Left ventricle myocardium inferior (tissue), 1 donor: ENCODE data around the gene WDR90. TPM values are rescaled to one million over a fixed set of nuclear protein-coding genes. Genes with fewer than 3 reads are reported as not detected.

Experiments used
- DNase-seq: peaks from one replicate; pipeline ENCODE4 v3.0.0-alpha.2; 2020
- H3K27ac ChIP-seq: fragments of 200-600 bp; replicated peaks from 2 replicates; pipeline ENCODE4 v1.8.0; 2021
- H3K27me3 ChIP-seq: fragments of 200-600 bp; 2 replicates; pipeline ENCODE4 v1.8.0; 2021; ENCODE audit warnings: low read depth
- H3K36me3 ChIP-seq: fragments of 200-600 bp; 2 replicates; pipeline ENCODE4 v1.8.0; 2021
- H3K4me1 ChIP-seq: fragments of 200-600 bp; 2 replicates; pipeline ENCODE4 v1.8.0; 2021
- H3K4me3 ChIP-seq: fragments of 200-600 bp; 2 replicates; pipeline ENCODE4 v1.8.0; 2021; ENCODE audit warnings: mild to moderate bottlenecking, moderate library complexity
- H3K9me3 ChIP-seq: fragments of 200-600 bp; replicated peaks from 2 replicates; pipeline ENCODE4 v1.8.0; 2021
- CTCF ChIP-seq: fragments of 200-600 bp; IDR thresholded peaks from 2 replicates; pipeline ENCODE4 v1.8.0; 2021; ENCODE audit warnings: antibody characterized with exemption, mild to moderate bottlenecking, borderline replicate concordance
- intact Hi-C: fragments of 100-400 bp; cut with micrococcal nuclease; formaldehyde crosslinking; loops from one replicate; pipeline ENCODE4 v1.11.0; 2022
- total RNA-seq: library from RNA; stranded (reverse); fragmentation: NEBNext Ultra II Directional; extraction: Animal tissue kit (Norgen Biotek cat#: 25700); gene quantifications from one replicate; pipeline ENCODE4 v1.2.1, GENCODE V29; 2021
- donor health status: DM: no; HTN: yes; CAD: no; lungs with severe emphysema.

WDR90 gene
- total RNA-seq, 1 donor from 2014 or later, result 9.2 TPM

GRCh38 chr16:634996-635395 is 14.2 kb upstream of the WDR90 start:
- no peak for DNase-seq
- Histone ChIP-seq H3K4me3 (peak overlapping the region; percentile 91), H3K36me3 (peaks cover 22% of the 10 kb centered on the region), H3K4me1 (peaks cover 50% of the 10 kb centered on the region), H3K27me3 (no peaks in the 10 kb centered on the region), H3K9me3 (no peaks in the 10 kb centered on the region), H3K27ac (no peak overlapping the region)
- intact Hi-C loops, result no loop called here
- TF ChIP-seq CTCF, result no peak

- intact Hi-C loops, result no loop called here
Observed at GRCh38 chr16:635573-636205, 13.5 kb upstream of the WDR90 start.

GRCh38 chr16:636206-637080 is 12.7 kb upstream of the WDR90 start, which contains the start of gene METTL26:
Gene METTL26 (minus strand): TSS chr16:636305. CDS start chr16:636290, 15 bp downstream.
- intact Hi-C loops, result no loop called here
- peak within 1 kb of the TSS; percentile 99 for H3K27ac ChIP-seq
- no peaks in the 10 kb centered on the region for H3K27me3 ChIP-seq
- H3K9me3 ChIP-seq, result no peaks in the 10 kb centered on the region
- DNase-seq, result peak; percentile 97
- peaks cover 38% of the 10 kb centered on the region for H3K4me1 ChIP-seq
- peak within 1 kb of the TSS; percentile 91 for H3K4me3 ChIP-seq
- no peak for TF ChIP-seq CTCF
- H3K36me3 ChIP-seq, result peaks cover 22% of the 10 kb centered on the region

More at GRCh38 chr16:635573-636205, 13.5 kb upstream of the WDR90 start:
- peak overlapping the region; percentile 99 for H3K27ac ChIP-seq
- no peak for TF ChIP-seq CTCF
- DNase-seq, result no peak
- H3K9me3 ChIP-seq, result no peaks in the 10 kb centered on the region
- peaks cover 22% of the 10 kb centered on the region for H3K36me3 ChIP-seq
- peak overlapping the region; percentile 91 for H3K4me3 ChIP-seq
- H3K27me3 ChIP-seq, result no peaks in the 10 kb centered on the region
- H3K4me1 ChIP-seq, result peaks cover 43% of the 10 kb centered on the region

- no peak for TF ChIP-seq CTCF
- Histone ChIP-seq H3K27me3 (no peaks in the 10 kb centered on the region), H3K9me3 (no peaks in the 10 kb centered on the region), H3K4me3 (peak overlapping the region; percentile 91), H3K36me3 (peaks cover 22% of the 10 kb centered on the region), H3K4me1 (peaks cover 45% of the 10 kb centered on the region), H3K27ac (peak overlapping the region; percentile 99)
- DNase-seq, result peak; percentile 93
- intact Hi-C loops, result no loop called here
Observed at GRCh38 chr16:637081-638018, 11.8 kb upstream of the WDR90 start.

- H3K27me3 ChIP-seq, result no peaks in the 10 kb centered on the region
- H3K4me1 ChIP-seq, result peaks cover 52% of the 10 kb centered on the region
- peak overlapping the region; percentile 99 for H3K27ac ChIP-seq
- no peaks in the 10 kb centered on the region for H3K9me3 ChIP-seq
- H3K4me3 ChIP-seq, result peak overlapping the region; percentile 91
- TF ChIP-seq CTCF, result no peak
- peaks cover 16% of the 10 kb centered on the region for H3K36me3 ChIP-seq
- intact Hi-C loops, result no loop called here
- DNase-seq, result no peak
Observed at GRCh38 chr16:638034-638543, 11.1 kb upstream of the WDR90 start.
